GM10266 (cell line): ENCODE measurements around the gene LAMB4.

Experiments
- DNase-seq: peaks from one replicate; pipeline ENCODE4 v3.0.0; 2012; ENCODE audit errors: extremely low spot score
- TF ChIP-seq, protein P1 (sequence below): IDR thresholded peaks from 2 replicates; pipeline ENCODE4 v1.5.1; 2012; ENCODE audit warnings: mild to moderate bottlenecking, low read depth; ENCODE audit not compliant: control insufficient read depth, insufficient read depth; ENCODE audit errors: missing control alignments

LAMB4 gene

DNA sequence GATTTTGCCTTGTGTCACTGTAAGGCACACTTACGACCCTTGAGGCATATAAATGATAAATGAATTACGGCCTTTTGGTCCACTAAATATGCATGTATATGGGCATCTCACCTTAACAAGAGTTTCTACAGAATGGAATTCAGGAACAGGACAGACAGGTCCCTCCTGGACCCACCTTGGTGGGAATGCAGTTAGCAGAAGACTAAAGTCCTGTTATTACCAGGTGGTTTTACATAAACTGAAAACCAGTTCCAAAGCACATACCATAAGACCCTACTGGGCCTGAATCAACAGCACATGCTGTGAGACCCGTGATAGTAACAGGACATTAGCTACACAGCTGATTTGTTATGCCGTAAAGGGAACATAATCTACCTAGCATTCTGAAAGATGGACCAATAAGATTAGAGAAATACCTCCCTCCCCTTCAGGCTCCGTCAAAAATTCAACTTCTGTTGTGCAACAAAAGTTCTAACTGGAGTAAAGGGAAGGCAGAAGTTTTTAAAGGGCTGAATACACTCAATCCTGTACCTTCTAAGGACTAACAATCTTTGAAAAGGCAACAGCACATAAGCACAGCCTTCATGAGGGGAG is 151.2 kb downstream of the LAMB4 start:
- no peak for DNase-seq
- TF ChIP-seq, protein P1, sequence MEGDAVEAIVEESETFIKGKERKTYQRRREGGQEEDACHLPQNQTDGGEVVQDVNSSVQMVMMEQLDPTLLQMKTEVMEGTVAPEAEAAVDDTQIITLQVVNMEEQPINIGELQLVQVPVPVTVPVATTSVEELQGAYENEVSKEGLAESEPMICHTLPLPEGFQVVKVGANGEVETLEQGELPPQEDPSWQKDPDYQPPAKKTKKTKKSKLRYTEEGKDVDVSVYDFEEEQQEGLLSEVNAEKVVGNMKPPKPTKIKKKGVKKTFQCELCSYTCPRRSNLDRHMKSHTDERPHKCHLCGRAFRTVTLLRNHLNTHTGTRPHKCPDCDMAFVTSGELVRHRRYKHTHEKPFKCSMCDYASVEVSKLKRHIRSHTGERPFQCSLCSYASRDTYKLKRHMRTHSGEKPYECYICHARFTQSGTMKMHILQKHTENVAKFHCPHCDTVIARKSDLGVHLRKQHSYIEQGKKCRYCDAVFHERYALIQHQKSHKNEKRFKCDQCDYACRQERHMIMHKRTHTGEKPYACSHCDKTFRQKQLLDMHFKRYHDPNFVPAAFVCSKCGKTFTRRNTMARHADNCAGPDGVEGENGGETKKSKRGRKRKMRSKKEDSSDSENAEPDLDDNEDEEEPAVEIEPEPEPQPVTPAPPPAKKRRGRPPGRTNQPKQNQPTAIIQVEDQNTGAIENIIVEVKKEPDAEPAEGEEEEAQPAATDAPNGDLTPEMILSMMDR: no peak

DNA sequence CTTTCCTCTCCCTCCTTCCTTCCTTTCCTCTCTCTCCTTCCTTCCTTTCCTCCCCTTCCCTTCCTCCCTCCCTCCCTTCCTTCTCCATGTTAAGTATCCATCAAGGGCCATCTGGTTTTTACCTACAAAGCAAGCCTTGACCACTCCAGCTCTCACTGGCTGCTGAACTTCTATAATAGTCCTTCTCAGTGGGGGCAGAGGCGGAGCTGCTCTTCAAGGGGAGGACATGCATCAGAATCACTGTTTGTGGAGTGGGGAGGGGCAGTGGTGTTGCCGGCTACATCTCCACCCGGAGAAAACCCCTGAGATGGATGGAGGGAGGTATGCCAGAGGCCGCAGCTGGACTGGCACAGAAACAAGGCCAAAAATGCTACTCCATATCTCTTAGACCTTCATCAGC is 153.1 kb downstream of the LAMB4 start:
- TF ChIP-seq, protein P1: no peak
- no peak for DNase-seq

DNA sequence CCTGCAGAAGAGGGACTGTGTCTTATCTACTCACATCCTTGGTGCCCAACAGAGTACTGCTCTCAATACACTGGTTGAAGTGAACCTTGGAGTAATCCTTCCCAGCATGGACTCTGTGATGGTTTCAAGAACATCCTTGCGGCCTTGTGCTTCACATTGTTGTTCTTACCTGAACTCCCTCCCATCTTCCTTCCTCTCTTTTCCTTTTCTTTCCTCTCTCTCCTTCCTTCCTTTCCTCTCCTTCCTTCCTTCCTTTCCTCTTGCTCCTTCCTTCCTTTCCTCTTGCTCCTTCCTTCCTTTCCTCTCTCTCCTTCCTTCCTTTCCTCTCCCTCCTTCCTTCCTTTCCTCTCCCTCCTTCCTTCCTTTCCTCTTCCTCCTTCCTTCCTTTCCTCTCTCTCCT is 153.5 kb downstream of the LAMB4 start:
- no peak for DNase-seq
- TF ChIP-seq, protein P1: no peak

DNA sequence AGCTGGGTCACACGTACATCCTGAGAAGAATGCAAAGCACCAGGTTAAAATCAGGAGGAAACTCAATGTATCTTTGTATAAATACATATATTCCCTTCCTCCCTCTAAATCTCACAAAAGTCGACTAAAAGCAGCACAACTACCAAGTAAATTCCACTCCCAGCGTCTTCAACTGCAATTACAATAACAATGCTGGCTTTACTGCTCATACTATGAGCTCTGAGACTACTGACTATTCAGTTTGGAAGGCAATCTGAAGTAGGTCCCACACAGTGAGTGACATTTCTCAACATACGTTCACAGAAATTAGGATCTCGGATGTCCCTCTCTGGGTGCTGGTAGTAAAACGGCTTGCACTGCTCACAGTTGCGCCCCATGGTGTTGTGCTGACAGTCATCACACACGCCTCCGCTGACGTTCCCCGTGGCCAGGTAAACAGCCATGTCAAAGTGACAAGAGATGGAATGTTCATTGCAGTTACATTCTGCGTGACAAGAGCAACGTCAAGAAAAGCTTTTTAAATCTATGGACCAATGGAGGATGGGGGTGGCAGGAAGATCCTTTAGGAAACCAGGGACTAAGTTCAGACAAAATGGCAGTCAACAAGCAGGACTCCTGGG is 154.7 kb downstream of the LAMB4 start:
- DNase-seq: no peak
- TF ChIP-seq, protein P1: no peak

DNA sequence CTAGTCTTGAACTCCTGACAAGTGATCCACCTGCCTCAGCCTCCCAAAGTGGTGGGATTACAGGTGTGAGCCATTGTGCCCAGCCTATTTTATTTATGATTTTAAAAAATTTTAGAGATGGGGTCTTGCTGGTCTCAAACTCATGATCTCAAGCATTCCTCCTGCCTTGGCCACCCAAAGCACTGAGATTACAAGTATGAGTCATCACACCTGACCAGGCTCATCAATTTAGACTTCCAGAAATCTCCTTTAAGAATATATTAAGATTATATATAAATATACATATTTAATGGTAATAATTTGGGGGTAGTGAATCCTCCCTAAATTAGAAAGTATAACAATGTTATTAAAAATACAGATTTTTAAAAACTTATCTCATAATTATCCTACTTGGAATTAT is 156.3 kb downstream of the LAMB4 start:
- DNase-seq: no peak
- TF ChIP-seq, protein P1: no peak
